ENCODE measurements around the gene CBX2. TPM values are rescaled to one million over a fixed set of nuclear protein-coding genes. Genes with fewer than 3 reads are reported as not detected.

Gene CBX2
- total RNA-seq, 2 experiments from 2014 or later = 16.2 to 16.5 TPM

DNA sequence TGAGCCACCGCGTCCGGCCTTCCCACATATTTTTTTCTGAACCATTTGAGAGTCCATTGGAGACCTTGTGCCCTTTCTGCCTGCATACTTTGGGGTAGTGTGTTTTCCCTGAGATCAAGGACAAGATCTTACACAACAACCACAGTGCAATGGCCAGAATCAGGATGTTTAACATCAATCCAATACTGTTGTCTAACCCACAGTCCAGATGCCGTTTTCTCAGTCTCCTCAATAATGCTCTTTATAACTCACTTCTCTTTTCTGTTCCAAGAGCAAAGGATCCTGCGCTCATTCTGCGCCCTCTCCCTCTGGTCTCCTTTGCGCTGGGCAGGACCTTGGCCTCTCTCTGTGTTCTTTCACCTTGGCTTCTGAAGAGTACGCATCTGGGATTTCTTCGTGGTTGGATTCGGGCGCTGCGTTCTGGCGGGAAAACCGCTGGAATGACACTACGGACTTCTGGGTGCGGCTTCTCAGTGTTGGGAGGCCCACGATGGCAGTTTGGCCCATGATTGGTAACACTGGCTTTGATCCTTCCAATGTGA, 44.7 kb downstream of the CBX2 start:
- Mint-ChIP-seq H3K9me3 (ENCODE audit: insufficient read depth) (no peaks in the 10 kb centered on the region), H3K36me3 (ENCODE audit: low read depth) (no peaks in the 10 kb centered on the region), H3K27ac (no peak overlapping the region), H3K4me1 (ENCODE audit: low read depth) (peaks cover 33% of the 10 kb centered on the region), H3K27me3 (ENCODE audit: low read depth) (peaks cover 34% of the 10 kb centered on the region), H3K4me3 (no peak overlapping the region)
- ChIA-PET POLR2A (interaction anchor here (0.6 to 1.6 kb wide), 2 partner anchors 26 to 1547 kb away, joined by 3 read pairs; partner anchors contain the start of gene CBX8), CTCF (interaction anchor here (4.2 kb wide), 1 partner anchor 12 kb away, joined by 27 read pairs; no protein-coding TSS in a partner anchor)
- ATAC-seq (no peak), DNase-seq (no peak)

DNA sequence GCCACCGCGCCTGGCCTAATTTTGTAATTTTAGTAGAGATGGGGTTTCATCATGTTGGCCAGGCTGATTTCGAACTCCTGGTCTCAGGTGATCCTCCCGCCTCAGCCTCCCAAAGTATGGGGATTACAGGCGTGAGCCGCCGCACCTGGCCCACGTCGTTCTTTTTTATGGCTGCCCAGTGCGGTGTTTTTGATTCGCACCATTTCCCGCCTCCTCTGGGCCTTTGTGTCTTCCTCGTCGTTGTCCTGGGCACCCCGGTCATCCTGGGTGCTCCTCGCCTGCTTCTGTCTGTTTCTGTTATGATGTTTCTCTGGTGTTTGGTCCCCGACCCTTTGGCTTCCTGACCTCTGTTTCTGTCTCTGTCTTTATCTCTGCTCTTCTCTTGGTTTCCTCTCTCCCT, 46.3 kb downstream of the CBX2 start:
- ChIA-PET CTCF (interaction anchor here (1.3 to 4.2 kb wide), 3 partner anchors 11 to 146 kb away, joined by 4 to 27 read pairs (median 7); no protein-coding TSS in a partner anchor), POLR2A (interaction anchor here (1.0 kb wide), 1 partner anchor 13 kb away, joined by 4 read pairs; no protein-coding TSS in a partner anchor)
- Mint-ChIP-seq H3K9me3 (ENCODE audit: insufficient read depth) (no peaks in the 10 kb centered on the region), H3K27ac (no peak overlapping the region), H3K27me3 (ENCODE audit: low read depth) (peaks cover 22% of the 10 kb centered on the region), H3K4me3 (no peak overlapping the region), H3K4me1 (ENCODE audit: low read depth) (peaks cover 46% of the 10 kb centered on the region), H3K36me3 (ENCODE audit: low read depth) (no peaks in the 10 kb centered on the region)
- ATAC-seq (no peak), DNase-seq (no peak)

DNA sequence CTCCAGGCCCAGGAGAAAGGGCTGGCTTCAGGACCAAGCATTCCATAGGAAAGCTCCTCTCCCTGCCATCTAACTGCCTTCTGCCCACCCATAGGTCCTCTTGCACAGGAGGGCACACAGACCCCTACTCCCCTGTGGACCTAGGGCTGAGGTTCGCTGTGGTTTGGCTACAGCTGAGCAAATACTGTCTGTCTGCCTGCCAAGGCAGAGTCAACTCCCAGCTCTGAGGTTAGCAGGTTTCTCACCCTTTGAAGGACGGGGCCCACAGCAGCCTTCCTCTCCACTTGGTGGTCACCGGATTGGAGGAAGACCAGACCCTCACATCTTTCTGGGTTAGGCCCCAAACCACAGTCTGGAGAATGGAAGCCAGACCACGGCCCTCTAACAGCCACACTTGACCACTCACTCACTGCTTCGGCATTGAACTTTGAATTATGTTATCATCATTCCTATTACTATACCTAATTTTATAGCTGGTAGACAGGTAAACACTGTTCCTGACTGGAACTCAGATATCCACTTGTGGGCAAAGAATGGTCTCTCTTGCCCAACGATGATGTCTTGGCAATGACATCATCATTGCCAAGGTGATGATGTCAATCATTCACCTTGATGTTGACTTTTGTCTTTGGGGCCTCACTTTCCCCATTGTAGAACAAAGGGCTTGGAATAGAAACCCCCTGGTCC, 47.1 kb downstream of the CBX2 start:
- peaks cover 51% of the 10 kb centered on the region for H3K4me1 Mint-ChIP-seq (ENCODE audit: low read depth)
- POLR2A ChIA-PET = interaction anchor here (1.0 to 1.8 kb wide), 2 partner anchors 12 to 14 kb away, joined by 4 to 6 read pairs; partner anchors contain the start of gene CBX4
- ATAC-seq (no peak), DNase-seq (peak; percentile 21)
- no peak overlapping the region for H3K4me3 Mint-ChIP-seq
- H3K9me3 Mint-ChIP-seq (ENCODE audit: insufficient read depth) = no peaks in the 10 kb centered on the region
- no peaks in the 10 kb centered on the region for H3K36me3 Mint-ChIP-seq (ENCODE audit: low read depth)
- peaks cover 15% of the 10 kb centered on the region for H3K27me3 Mint-ChIP-seq (ENCODE audit: low read depth)
- H3K27ac Mint-ChIP-seq = no peak overlapping the region
- CTCF ChIA-PET = interaction anchor here (1.3 to 4.2 kb wide), 4 partner anchors 10 to 145 kb away, joined by 4 to 27 read pairs (median 7); no protein-coding TSS in a partner anchor

DNA sequence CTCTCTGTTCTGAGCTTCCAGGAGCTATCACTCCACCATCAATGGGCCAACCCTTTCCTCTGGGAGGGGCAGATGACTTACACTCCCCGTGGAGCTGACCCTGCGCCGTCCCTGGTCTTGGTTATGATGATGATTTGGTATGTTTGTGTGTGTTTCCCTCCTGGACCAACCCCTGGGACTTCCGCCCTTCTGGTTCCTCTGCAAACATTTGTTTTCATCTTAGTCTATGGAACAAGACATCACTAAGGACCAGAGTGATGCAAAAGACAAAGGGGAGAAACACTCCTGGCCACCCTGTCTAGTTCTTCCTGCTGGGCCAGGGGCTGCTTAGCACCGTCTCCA, 47.6 kb downstream of the CBX2 start:
- ChIA-PET POLR2A (interaction anchor here (1.0 to 1.8 kb wide), 3 partner anchors 11 to 13 kb away, joined by 4 to 6 read pairs (median 4); partner anchors contain the start of gene CBX4), CTCF (interaction anchor here (1.3 to 4.2 kb wide), 4 partner anchors 10 to 145 kb away, joined by 4 to 27 read pairs (median 7); no protein-coding TSS in a partner anchor)
- peaks cover 51% of the 10 kb centered on the region for H3K4me1 Mint-ChIP-seq (ENCODE audit: low read depth)
- H3K27me3 Mint-ChIP-seq (ENCODE audit: low read depth) = peaks cover 10% of the 10 kb centered on the region
- no peaks in the 10 kb centered on the region for H3K36me3 Mint-ChIP-seq (ENCODE audit: low read depth)
- no peak for ATAC-seq
- no peaks in the 10 kb centered on the region for H3K9me3 Mint-ChIP-seq (ENCODE audit: insufficient read depth)
- no peak overlapping the region for H3K4me3 Mint-ChIP-seq
- DNase-seq = no peak
- H3K27ac Mint-ChIP-seq = no peak overlapping the region

DNA sequence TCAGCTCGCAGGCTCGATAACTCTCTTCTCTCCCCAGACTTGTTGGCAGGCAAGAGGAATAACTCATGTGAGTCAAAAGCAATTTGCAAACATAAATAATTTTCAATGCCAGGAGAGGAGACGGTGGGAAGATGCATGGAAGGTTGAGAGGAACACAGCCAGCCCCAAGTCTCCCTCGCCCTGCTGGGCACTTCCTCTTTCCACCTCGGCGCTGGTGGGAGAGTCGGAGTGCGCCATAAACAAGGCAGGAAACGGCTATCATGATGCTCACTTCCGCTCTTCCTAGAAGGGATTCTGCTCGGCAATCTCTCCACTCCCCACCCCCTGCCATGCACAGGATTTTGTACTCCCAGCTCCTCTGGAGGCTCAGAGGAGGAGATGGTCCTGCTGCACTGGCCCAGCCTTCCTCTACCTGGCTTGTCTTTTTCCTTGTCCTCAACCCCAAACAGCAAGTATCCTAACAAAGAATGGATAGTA, 48.3 kb downstream of the CBX2 start:
- ChIA-PET CTCF (interaction anchor here (0.8 to 4.2 kb wide), 3 partner anchors 9 to 31 kb away, joined by 3 to 27 read pairs (median 7); no protein-coding TSS in a partner anchor), POLR2A (interaction anchor here (1.1 to 1.8 kb wide), 2 partner anchors 11 to 13 kb away, joined by 4 to 6 read pairs; partner anchors contain the start of gene CBX4)
- Mint-ChIP-seq H3K27ac (peak overlapping the region; percentile 46), H3K27me3 (ENCODE audit: low read depth) (peaks cover 10% of the 10 kb centered on the region), H3K9me3 (ENCODE audit: insufficient read depth) (no peaks in the 10 kb centered on the region), H3K4me1 (ENCODE audit: low read depth) (peaks cover 51% of the 10 kb centered on the region), H3K36me3 (ENCODE audit: low read depth) (no peaks in the 10 kb centered on the region), H3K4me3 (no peak overlapping the region)
- DNase-seq (peak; percentile 21), ATAC-seq (peak; percentile 25)

DNA sequence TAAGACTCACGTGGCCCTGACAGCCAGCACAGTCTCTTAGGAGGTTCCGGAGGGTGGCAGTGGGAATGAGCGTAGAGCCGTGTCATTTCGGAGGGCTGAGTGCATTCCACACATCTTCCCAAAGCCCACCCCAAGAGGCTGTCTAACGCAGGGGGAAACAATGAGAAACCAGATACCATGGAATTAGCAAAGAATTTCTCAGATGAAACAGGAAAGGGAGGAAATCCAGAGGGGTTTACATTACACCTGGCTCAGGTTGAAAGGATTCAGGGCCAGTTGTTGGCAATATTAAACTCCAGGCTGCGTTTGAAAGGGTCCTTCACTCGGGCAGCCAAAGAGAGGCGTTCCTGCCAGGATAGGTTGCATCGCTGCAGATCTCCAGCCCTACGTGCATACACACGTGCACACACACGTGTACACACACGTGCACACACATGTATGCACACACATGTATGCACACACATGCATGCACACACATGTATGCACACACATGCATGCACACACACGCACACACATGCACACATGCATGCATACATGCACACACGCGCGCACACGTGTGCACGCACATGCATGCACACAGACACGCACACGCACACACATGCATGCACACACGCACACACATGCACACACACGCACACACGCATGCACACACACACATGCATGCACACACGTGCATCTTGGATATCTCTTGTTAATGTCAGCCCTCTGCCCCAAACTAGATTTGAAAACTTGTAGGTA, 49.1 kb downstream of the CBX2 start:
- ATAC-seq (no peak), DNase-seq (no peak)
- Mint-ChIP-seq H3K27ac (peak overlapping the region; percentile 46), H3K36me3 (ENCODE audit: low read depth) (no peaks in the 10 kb centered on the region), H3K9me3 (ENCODE audit: insufficient read depth) (no peaks in the 10 kb centered on the region), H3K4me3 (no peak overlapping the region), H3K4me1 (ENCODE audit: low read depth) (peaks cover 53% of the 10 kb centered on the region), H3K27me3 (ENCODE audit: low read depth) (peaks cover 12% of the 10 kb centered on the region)
- POLR2A ChIA-PET = interaction anchor here (1.1 to 1.8 kb wide), 2 partner anchors 10 to 12 kb away, joined by 4 to 6 read pairs; partner anchors contain the start of gene CBX4
- CTCF ChIA-PET = interaction anchor here (0.8 to 4.2 kb wide), 2 partner anchors 8 to 15 kb away, joined by 3 to 27 read pairs; no protein-coding TSS in a partner anchor

DNA sequence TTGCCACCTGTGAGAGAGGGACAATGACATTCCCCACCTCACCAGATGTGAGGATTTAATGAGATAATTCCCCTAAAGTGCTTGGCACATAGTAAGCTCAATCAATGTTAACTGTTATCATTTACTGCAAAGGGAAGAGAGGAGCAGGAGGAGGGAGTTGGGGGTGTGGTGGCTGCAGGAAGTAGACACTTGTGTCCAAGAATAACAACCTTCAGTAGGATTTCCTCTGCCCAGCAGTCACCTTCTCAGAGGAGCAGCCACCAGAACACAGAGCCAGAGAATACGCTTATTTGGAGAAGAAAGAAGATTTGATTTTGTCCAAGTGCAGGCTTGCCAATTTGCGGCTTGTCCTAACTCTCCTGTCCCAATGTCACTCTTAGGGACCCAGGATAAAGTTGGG, 51.1 kb downstream of the CBX2 start:
- peaks cover 7% of the 10 kb centered on the region for H3K36me3 Mint-ChIP-seq (ENCODE audit: low read depth)
- ATAC-seq (no peak), DNase-seq (peak; percentile 19)
- H3K27ac Mint-ChIP-seq = no peak overlapping the region
- peaks cover 10% of the 10 kb centered on the region for H3K27me3 Mint-ChIP-seq (ENCODE audit: low read depth)
- no peaks in the 10 kb centered on the region for H3K9me3 Mint-ChIP-seq (ENCODE audit: insufficient read depth)
- CTCF ChIA-PET = interaction anchor here (1.3 to 2.0 kb wide), 3 partner anchors 11 to 87 kb away, joined by 5 read pairs; partner anchors contain the start of gene CBX4
- POLR2A ChIA-PET = no interaction called here
- no peak overlapping the region for H3K4me3 Mint-ChIP-seq
- H3K4me1 Mint-ChIP-seq (ENCODE audit: low read depth) = peaks cover 57% of the 10 kb centered on the region

DNA sequence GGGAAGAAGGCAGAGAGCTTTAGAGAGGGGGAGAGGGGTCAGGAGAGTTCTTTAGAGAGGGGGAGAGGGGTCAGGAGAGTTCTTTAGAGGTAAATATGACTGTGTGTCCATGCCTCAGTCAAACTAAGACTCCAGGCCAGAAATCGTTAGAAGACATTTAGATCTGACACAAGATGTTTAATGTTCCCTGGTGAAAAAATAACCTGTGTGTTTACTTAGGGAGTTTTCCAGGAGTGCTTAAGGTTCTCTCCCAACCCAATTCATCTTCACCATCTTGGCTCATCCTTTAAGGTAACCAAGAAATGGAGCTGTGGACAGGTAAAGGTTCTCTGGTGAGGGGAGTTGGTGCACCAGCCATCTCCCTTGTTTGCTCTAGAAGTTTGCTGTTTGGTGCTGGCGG, 51.5 kb downstream of the CBX2 start:
- peaks cover 8% of the 10 kb centered on the region for H3K36me3 Mint-ChIP-seq (ENCODE audit: low read depth)
- ATAC-seq (no peak), DNase-seq (no peak)
- peaks cover 8% of the 10 kb centered on the region for H3K27me3 Mint-ChIP-seq (ENCODE audit: low read depth)
- no peak overlapping the region for H3K27ac Mint-ChIP-seq
- peaks cover 56% of the 10 kb centered on the region for H3K4me1 Mint-ChIP-seq (ENCODE audit: low read depth)
- H3K4me3 Mint-ChIP-seq = no peak overlapping the region
- no peaks in the 10 kb centered on the region for H3K9me3 Mint-ChIP-seq (ENCODE audit: insufficient read depth)
- POLR2A ChIA-PET = no interaction called here
- CTCF ChIA-PET = interaction anchor here (1.3 to 2.0 kb wide), 5 partner anchors 10 to 87 kb away, joined by 3 to 5 read pairs (median 5); partner anchors contain the start of gene CBX4

DNA sequence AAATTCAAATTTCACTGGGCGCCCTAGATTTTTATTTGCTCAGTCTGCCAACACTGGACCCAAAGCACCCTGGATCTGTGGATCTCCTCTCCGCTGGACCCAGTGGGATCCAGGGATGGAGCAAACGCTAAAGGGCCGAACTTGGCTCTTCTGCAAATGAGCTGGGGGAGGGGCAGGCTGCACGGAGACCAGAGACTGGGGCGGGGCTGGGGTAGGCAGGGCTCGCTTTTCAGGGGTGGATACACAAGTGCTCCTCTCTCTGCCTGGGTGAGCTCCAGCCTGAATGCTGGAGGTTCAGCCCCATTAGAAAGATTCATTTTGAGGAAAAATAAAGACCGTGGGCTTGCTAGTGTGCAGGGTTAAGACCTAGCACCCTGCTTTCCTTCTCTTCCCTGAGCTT, 52.4 kb downstream of the CBX2 start:
- peaks cover 7% of the 10 kb centered on the region for H3K27me3 Mint-ChIP-seq (ENCODE audit: low read depth)
- no peak overlapping the region for H3K27ac Mint-ChIP-seq

DNA sequence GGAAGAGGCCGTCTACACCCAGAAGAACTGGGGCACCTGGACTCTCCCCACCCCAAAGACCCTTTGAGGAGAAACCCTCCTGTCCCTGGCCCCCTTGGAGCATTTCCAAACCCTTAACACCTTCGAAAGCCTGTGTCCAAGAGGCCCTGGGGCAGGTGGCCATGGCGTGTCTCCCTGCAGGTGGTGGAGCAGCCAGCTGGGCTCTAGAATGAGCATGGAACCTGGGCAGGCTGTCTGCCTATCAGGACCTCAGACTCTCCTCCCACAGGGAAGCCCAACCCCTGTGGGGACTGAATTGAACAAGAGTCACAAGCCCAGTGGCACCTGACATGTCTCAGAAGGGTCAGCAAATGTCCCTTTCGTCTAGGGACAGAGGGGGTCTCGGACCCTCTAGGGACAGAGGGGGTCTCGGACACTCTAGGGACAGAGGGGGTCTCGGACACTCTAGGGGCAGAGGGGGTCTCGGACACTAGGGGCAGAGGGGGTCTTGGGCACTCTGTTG, 52.9 kb downstream of the CBX2 start:
- peaks cover 7% of the 10 kb centered on the region for H3K27me3 Mint-ChIP-seq (ENCODE audit: low read depth)
- no peaks in the 10 kb centered on the region for H3K9me3 Mint-ChIP-seq (ENCODE audit: insufficient read depth)
- no peak overlapping the region for H3K27ac Mint-ChIP-seq
- no peak overlapping the region for H3K4me3 Mint-ChIP-seq
- DNase-seq = no peak
- no peak for ATAC-seq
- ChIA-PET POLR2A (interaction anchor here (1.0 kb wide), 1 partner anchor 9 kb away, joined by 3 read pairs; the partner anchor contains the start of gene CBX4), CTCF (interaction anchor here (0.7 to 2.0 kb wide), 5 partner anchors 9 to 85 kb away, joined by 3 to 5 read pairs (median 4); partner anchors contain the start of gene CBX4)
- peaks cover 20% of the 10 kb centered on the region for H3K36me3 Mint-ChIP-seq (ENCODE audit: low read depth)
- peaks cover 54% of the 10 kb centered on the region for H3K4me1 Mint-ChIP-seq (ENCODE audit: low read depth)

More for the DNA sequence above, 52.4 kb downstream of the CBX2 start:
- POLR2A ChIA-PET = no interaction called here
- Mint-ChIP-seq H3K4me3 (no peak overlapping the region), H3K4me1 (ENCODE audit: low read depth) (peaks cover 56% of the 10 kb centered on the region), H3K36me3 (ENCODE audit: low read depth) (peaks cover 16% of the 10 kb centered on the region), H3K9me3 (ENCODE audit: insufficient read depth) (no peaks in the 10 kb centered on the region)
- CTCF ChIA-PET = interaction anchor here (0.7 to 2.0 kb wide), 5 partner anchors 9 to 84 kb away, joined by 3 to 5 read pairs (median 4); partner anchors contain the start of gene CBX4
- DNase-seq (peak; percentile 25), ATAC-seq (no peak)
